Coronary artery (tissue), 2 donors: ENCODE results near the gene CCDC30.
A peak's percentile ranks its signal among the peaks of the same experiment; 100 is the strongest.
"Not testable (repeated sequence)": the region's sequence is repeated elsewhere in the genome, so short reads cannot be mapped to it uniquely, and the experiment has no call there.

Source experiments
- DNase-seq: peaks from one replicate; pipeline ENCODE4 v3.0.0-alpha.2; 2017; ENCODE audit warnings: low spot score
- H3K27ac ChIP-seq, 2 donors: fragments of 200-600 bp; sonication (generic); one replicate each; pipeline ENCODE4 v1.5.1; 2016 to 2019
- H3K4me3 ChIP-seq: fragments of 200-600 bp; sonication (generic); 2 replicates; pipeline ENCODE4 v1.5.1; 2016; ENCODE audit warnings: mild to moderate bottlenecking, moderate library complexity
- CTCF ChIP-seq: fragments of 200-600 bp; sonication (generic); IDR thresholded peaks from one replicate; pipeline ENCODE4 v1.5.1; 2019; ENCODE audit warnings: antibody characterized with exemption

Gene CCDC30

GRCh38 chr1:42484382-42484781 is 21.3 kb downstream of the CCDC30 start:
- Histone ChIP-seq H3K27ac (no peak overlapping the region), H3K4me3 (no peak overlapping the region)
- DNase-seq = no peak
- TF ChIP-seq CTCF = no peak

GRCh38 chr1:42490237-42490636 is 27.2 kb downstream of the CCDC30 start:
- no peak overlapping the region for H3K4me3 ChIP-seq
- TF ChIP-seq CTCF = no peak
- no peak overlapping the region for H3K27ac ChIP-seq
- no peak for DNase-seq

GRCh38 chr1:42502031-42502430 is 38.9 kb downstream of the CCDC30 start:
- not testable (repeated sequence) for H3K27ac ChIP-seq, H3K4me3 ChIP-seq, DNase-seq

GRCh38 chr1:42504535-42505128 is 41.5 kb downstream of the CCDC30 start:
- TF ChIP-seq CTCF = no peak
- no peak overlapping the region for H3K4me3 ChIP-seq
- no peak for DNase-seq

GRCh38 chr1:42506576-42506975 is 43.5 kb downstream of the CCDC30 start:
- no peak for DNase-seq
- H3K27ac ChIP-seq = no peak overlapping the region
- TF ChIP-seq CTCF = no peak
- no peak overlapping the region for H3K4me3 ChIP-seq

More at GRCh38 chr1:42504535-42505128, 41.5 kb downstream of the CCDC30 start:
- H3K27ac ChIP-seq = no peak overlapping the region

- peak; percentile 41 for TF ChIP-seq CTCF
- not testable (repeated sequence) for DNase-seq
These were observed 48.6 kb downstream of the CCDC30 start for GRCh38 chr1:42511581-42512155.

GRCh38 chr1:42518908-42519307 is 55.8 kb downstream of the CCDC30 start:
- Histone ChIP-seq H3K4me3 (no peak overlapping the region), H3K27ac (no peak overlapping the region)
- TF ChIP-seq CTCF = no peak
- DNase-seq = no peak

More at GRCh38 chr1:42511581-42512155, 48.6 kb downstream of the CCDC30 start:
- not testable (repeated sequence) for H3K27ac ChIP-seq, H3K4me3 ChIP-seq
